ENCODE results near the gene SYNDIG1L. TPM values are rescaled to one million over a fixed set of nuclear protein-coding genes. Genes with fewer than 3 reads are reported as not detected.

SYNDIG1L gene
- total and polyA plus RNA-seq, 9 of the 15 experiments (the other 6 are each of a cell fraction or from before 2014, with no cell fraction given): not detected

- CTCF ChIA-PET (ENCODE audit: low intra/inter-chr PET ratio): no interaction called here
- H3K36me3 ChIP-seq (ENCODE audit: control insufficient read depth, insufficient read depth, low read length): no peaks in the 10 kb centered on the region
- H3K4me3 ChIP-seq: no peak overlapping the region
- in situ Hi-C loops (cut with MboI): no loop called here
- no peaks in the 10 kb centered on the region for H4K20me1 ChIP-seq (replicated peaks; ENCODE audit: control insufficient read depth, insufficient read depth, low read length)
- H3K27me3 ChIP-seq (ENCODE audit: control insufficient read depth in 2 of 2, insufficient read depth in 2 of 2, low read length in 2 of 2): peaks cover 0 to 19% of the 10 kb centered on the region in 2 experiments; a peak in 3 of 5 replicates
- no peak overlapping the region for H3K4me2 ChIP-seq (ENCODE audit: insufficient read depth, low read length)
- FAIRE-seq (no peak), DNase-seq (ENCODE audit: extremely low read depth in 1 of 4, low spot score in 3 of 4) (no peak), ATAC-seq (no peak)
- intact Hi-C loops (cut with micrococcal nuclease): no loop called here
- no peak overlapping the region for H2AFZ ChIP-seq (ENCODE audit: low read depth, low read length)
- WGBS (ENCODE audit: insufficient coverage, low coverage, missing lambda C conversion rate): 0% methylated on average over 2 of the region's 2 CpGs
- no peaks in the 10 kb centered on the region for H3K79me2 ChIP-seq (ENCODE audit: control insufficient read depth, insufficient read depth, low read length)
- H3K9me3 ChIP-seq (replicated peaks; ENCODE audit: control insufficient read depth, insufficient read depth, low read depth, low read length): no peaks in the 10 kb centered on the region
- H3K27ac ChIP-seq (ENCODE audit: extremely low read depth, low read depth, low read length): no peak overlapping the region
- POLR2A ChIA-PET: no interaction called here
- H3K9ac ChIP-seq (ENCODE audit: insufficient read depth in 1 of 2, low read depth in 2 of 2, low read length in 2 of 2): no peak overlapping the region
- no peaks in the 10 kb centered on the region for H3K9me1 ChIP-seq (ENCODE audit: control insufficient read depth, insufficient read depth, low read length)
- H3K4me1 ChIP-seq (replicated peaks in 1 of 2; ENCODE audit: control insufficient read depth in 2 of 2, insufficient read depth in 2 of 2, low read length in 2 of 2): no peaks in the 10 kb centered on the region
- BruUV-seq (replicated peaks): no TSS peak
- TF ChIP-seq ATF2 (CRISPR knock-in tag; IDR thresholded peaks at IDR 0.05): no peak
- TF ChIP-seq ZNF24 (IDR thresholded peaks at IDR 0.05): no peak
- TF ChIP-seq SOX6 (IDR thresholded peaks at IDR 0.05): no peak
- TF ChIP-seq RB1 (IDR thresholded peaks at IDR 0.05; ENCODE audit: low read depth): no peak
- TF ChIP-seq MED1 (CRISPR knock-in tag; IDR thresholded peaks at IDR 0.05; ENCODE audit: borderline replicate concordance): no peak
- TF ChIP-seq NFXL1 (CRISPR knock-in tag; IDR thresholded peaks at IDR 0.05): no peak
- TF ChIP-seq PHF20 (IDR thresholded peaks at IDR 0.05; ENCODE audit: partially characterized antibody): no peak
- no peak for TF ChIP-seq RAD51 (IDR thresholded peaks at IDR 0.05; ENCODE audit: borderline replicate concordance, low read depth)
- no peak for TF ChIP-seq KDM2B (CRISPR knock-in tag; IDR thresholded peaks at IDR 0.05)
- TF ChIP-seq RAD21 (CRISPR knock-in tag; conservative IDR thresholded peaks at IDR 0.05 in 1 of 2, IDR thresholded peaks at IDR 0.05 in 1 of 2): no peak
- no peak for TF ChIP-seq SIX5 (IDR thresholded peaks at IDR 0.05; ENCODE audit: borderline replicate concordance in 1 of 2, insufficient read depth in 1 of 2, low read depth in 1 of 2, low read length in 2 of 2)
- no peak for TF ChIP-seq ZNF444 (CRISPR knock-in tag; IDR thresholded peaks at IDR 0.05)
- TF ChIP-seq ARID4B (CRISPR knock-in tag; IDR thresholded peaks at IDR 0.05): no peak
- no peak for TF ChIP-seq ZFP91 (CRISPR knock-in tag; IDR thresholded peaks at IDR 0.05)
- TF ChIP-seq EP300 (IDR thresholded peaks at IDR 0.05; ENCODE audit: low read length): no peak
These were observed 8.3 kb upstream of the SYNDIG1L start for GRCh38 chr14:74434294-74434693.

Measured in K562 (cell line).